ENCODE data around the gene BAIAP2. TPM values are rescaled to one million over a fixed set of nuclear protein-coding genes. Genes with fewer than 3 reads are reported as not detected.

Gene BAIAP2
- total and polyA plus RNA-seq, 2 donors (not counting 3 experiments of a cell fraction or from before 2014, with no cell fraction given) = 12.3 to 18.6 TPM

- BruUV-seq (replicated peaks) = no TSS peak
- Histone ChIP-seq H3K4me2 (ENCODE audit: insufficient read depth, low read length) (no peak overlapping the region), H3K4me1 (ENCODE audit: control insufficient read depth, extremely low read depth, insufficient read depth, low read length) (peaks cover 9% of the 10 kb centered on the region), H3K27ac (ENCODE audit: insufficient read depth, low read depth, low read length) (no peak overlapping the region), H3K9me3 (replicated peaks; ENCODE audit: control insufficient read depth, insufficient read depth, low read length) (no peaks in the 10 kb centered on the region), H2AFZ (ENCODE audit: low read depth, low read length) (no peak overlapping the region), H3K9ac (replicated peaks; ENCODE audit: extremely low read depth, insufficient read depth, low read length) (no peak overlapping the region), H3K9me1 (replicated peaks; ENCODE audit: control insufficient read depth, extremely low read depth, insufficient read depth, low read length) (no peaks in the 10 kb centered on the region), H3K36me3 (ENCODE audit: control insufficient read depth in 2 of 2, extremely low read depth in 1 of 2, insufficient read depth in 2 of 2, low read length in 2 of 2) (peaks cover 3 to 42% of the 10 kb centered on the region in 2 experiments), H4K20me1 (replicated peaks; ENCODE audit: control insufficient read depth, extremely low read depth, insufficient read depth, low read length) (no peaks in the 10 kb centered on the region), H3K79me2 (ENCODE audit: control insufficient read depth, insufficient read depth, low read length) (peaks cover 14% of the 10 kb centered on the region), H3K27me3 (ENCODE audit: control insufficient read depth in 2 of 2, insufficient read depth in 2 of 2, low read length in 2 of 2) (no peaks in the 10 kb centered on the region), H3K4me3 (replicated peaks in 1 of 3; ENCODE audit: insufficient read depth in 1 of 3, low read depth in 1 of 3, low read length in 3 of 3) (no peak overlapping the region)
- POLR2A ChIA-PET = no interaction called here
- no peak for DNase-seq (ENCODE audit: low read depth, low spot score)
- dilution Hi-C loops (cut with MboI; ENCODE audit: extremely low pct_ligation_motif_present, low sequenced_read_pairs) (no loop called here), intact Hi-C loops (cut with micrococcal nuclease) (no loop called here)
- CTCF ChIA-PET = no interaction called here
- TF ChIP-seq EZH2 (IDR thresholded peaks at IDR 0.05; ENCODE audit: borderline replicate concordance, low read depth, low read length, severe bottlenecking) = no peak
- TF ChIP-seq, protein P1, sequence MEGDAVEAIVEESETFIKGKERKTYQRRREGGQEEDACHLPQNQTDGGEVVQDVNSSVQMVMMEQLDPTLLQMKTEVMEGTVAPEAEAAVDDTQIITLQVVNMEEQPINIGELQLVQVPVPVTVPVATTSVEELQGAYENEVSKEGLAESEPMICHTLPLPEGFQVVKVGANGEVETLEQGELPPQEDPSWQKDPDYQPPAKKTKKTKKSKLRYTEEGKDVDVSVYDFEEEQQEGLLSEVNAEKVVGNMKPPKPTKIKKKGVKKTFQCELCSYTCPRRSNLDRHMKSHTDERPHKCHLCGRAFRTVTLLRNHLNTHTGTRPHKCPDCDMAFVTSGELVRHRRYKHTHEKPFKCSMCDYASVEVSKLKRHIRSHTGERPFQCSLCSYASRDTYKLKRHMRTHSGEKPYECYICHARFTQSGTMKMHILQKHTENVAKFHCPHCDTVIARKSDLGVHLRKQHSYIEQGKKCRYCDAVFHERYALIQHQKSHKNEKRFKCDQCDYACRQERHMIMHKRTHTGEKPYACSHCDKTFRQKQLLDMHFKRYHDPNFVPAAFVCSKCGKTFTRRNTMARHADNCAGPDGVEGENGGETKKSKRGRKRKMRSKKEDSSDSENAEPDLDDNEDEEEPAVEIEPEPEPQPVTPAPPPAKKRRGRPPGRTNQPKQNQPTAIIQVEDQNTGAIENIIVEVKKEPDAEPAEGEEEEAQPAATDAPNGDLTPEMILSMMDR (IDR thresholded peaks at IDR 0.05; ENCODE audit: extremely low read depth in 1 of 2, insufficient read depth in 1 of 2, low read depth in 1 of 2, low read length in 2 of 2) = no peak
- no peak for TF ChIP-seq POLR2AphosphoS5 (IDR thresholded peaks at IDR 0.05; ENCODE audit: insufficient read depth, low read depth, low read length)
- TF ChIP-seq POLR2A (IDR thresholded peaks at IDR 0.05; ENCODE audit: low read depth, low read length) = no peak
- TF ChIP-seq MYC (IDR thresholded peaks at IDR 0.05; ENCODE audit: low read depth, low read length) = no peak
- no peak for TF ChIP-seq GATA2 (IDR thresholded peaks at IDR 0.05; ENCODE audit: insufficient read depth, insufficient read length, low read depth, low read length)
- TF ChIP-seq, protein P2, sequence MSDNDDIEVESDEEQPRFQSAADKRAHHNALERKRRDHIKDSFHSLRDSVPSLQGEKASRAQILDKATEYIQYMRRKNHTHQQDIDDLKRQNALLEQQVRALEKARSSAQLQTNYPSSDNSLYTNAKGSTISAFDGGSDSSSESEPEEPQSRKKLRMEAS (IDR thresholded peaks at IDR 0.05; ENCODE audit: insufficient read depth, insufficient read length) = no peak
- TF ChIP-seq JUN (IDR thresholded peaks at IDR 0.05; ENCODE audit: borderline replicate concordance, insufficient read depth, insufficient read length, low read depth) = no peak
- no peak for TF ChIP-seq FOS (IDR thresholded peaks at IDR 0.05; ENCODE audit: borderline replicate concordance, insufficient read depth, low read length)
- no peak for FAIRE-seq
Observed at GRCh38 chr17:80995131-80995530, 39.8 kb upstream of the BAIAP2 start.

Data from endothelial cell of umbilical vein (primary cell).